Osteocyte (in vitro differentiated cells): ENCODE results near the gene CCBE1. TPM values are rescaled to one million over a fixed set of nuclear protein-coding genes. Genes with fewer than 3 reads are reported as not detected.
A peak's percentile ranks its signal among the peaks of the same experiment; 100 is the strongest.

Experiments used
- DNase-seq: peaks from one replicate; pipeline ENCODE4 v3.0.0; 2021; ENCODE audit warnings: mixed read lengths; ENCODE audit not compliant: unreplicated experiment; ENCODE audit errors: extremely low spot score
- H3K27ac Mint-ChIP-seq: one replicate; pipeline ENCODE4 v1.8.0; 2021; ENCODE audit warnings: mild to moderate bottlenecking, mixed read lengths; ENCODE audit not compliant: unreplicated experiment
- H3K27me3 Mint-ChIP-seq: one replicate; pipeline ENCODE4 v1.8.0; 2021; ENCODE audit warnings: mixed read lengths; ENCODE audit not compliant: unreplicated experiment
- H3K36me3 Mint-ChIP-seq: one replicate; pipeline ENCODE4 v1.8.0; 2021; ENCODE audit warnings: mixed read lengths; ENCODE audit not compliant: unreplicated experiment
- H3K4me1 Mint-ChIP-seq: one replicate; pipeline ENCODE4 v1.8.0; 2021; ENCODE audit warnings: mixed read lengths; ENCODE audit not compliant: unreplicated experiment
- H3K4me3 Mint-ChIP-seq: one replicate; pipeline ENCODE4 v1.8.0; 2021; ENCODE audit warnings: mild to moderate bottlenecking, moderate library complexity, mixed read lengths; ENCODE audit not compliant: unreplicated experiment
- H3K9me3 Mint-ChIP-seq: one replicate; pipeline ENCODE4 v1.8.0; 2021; ENCODE audit warnings: mixed read lengths; ENCODE audit not compliant: unreplicated experiment
- CTCF ChIP-seq: fragments of 200-600 bp; sonication (generic); IDR thresholded peaks from 2 replicates; pipeline ENCODE4 v1.5.0; 2021; ENCODE audit warnings: antibody characterized with exemption, mild to moderate bottlenecking, moderate library complexity
- total RNA-seq: library from RNA; stranded (reverse); gene quantifications from 2 replicates; pipeline ENCODE4 v1.2.1, GENCODE V29; 2021

CCBE1 gene
- total RNA-seq, 1 donor from 2014 or later, result 22.8 TPM

- no peak for DNase-seq
- Mint-ChIP-seq H3K27me3 (no peaks in the 10 kb centered on the region), H3K4me3 (no peak overlapping the region), H3K36me3 (no peaks in the 10 kb centered on the region), H3K27ac (peak overlapping the region; percentile 40), H3K9me3 (no peaks in the 10 kb centered on the region), H3K4me1 (peaks cover 66% of the 10 kb centered on the region)
- TF ChIP-seq CTCF, result no peak
These were observed 34.1 kb downstream of the CCBE1 start for GRCh38 chr18:59663096-59663495.

GRCh38 chr18:59661891-59662701 is 35.1 kb downstream of the CCBE1 start:
- no peak overlapping the region for H3K4me3 Mint-ChIP-seq
- H3K36me3 Mint-ChIP-seq, result no peaks in the 10 kb centered on the region
- H3K9me3 Mint-ChIP-seq, result no peaks in the 10 kb centered on the region
- peak overlapping the region; percentile 94 for H3K27ac Mint-ChIP-seq
- DNase-seq, result no peak
- no peaks in the 10 kb centered on the region for H3K27me3 Mint-ChIP-seq
- H3K4me1 Mint-ChIP-seq, result peaks cover 74% of the 10 kb centered on the region
- TF ChIP-seq CTCF, result no peak

GRCh38 chr18:59660786-59661743 is 36.2 kb downstream of the CCBE1 start:
- peak overlapping the region; percentile 94 for H3K27ac Mint-ChIP-seq
- H3K27me3 Mint-ChIP-seq, result no peaks in the 10 kb centered on the region
- no peaks in the 10 kb centered on the region for H3K9me3 Mint-ChIP-seq
- peaks cover 79% of the 10 kb centered on the region for H3K4me1 Mint-ChIP-seq
- H3K36me3 Mint-ChIP-seq, result no peaks in the 10 kb centered on the region
- TF ChIP-seq CTCF, result no peak
- DNase-seq, result no peak
- peak overlapping the region; percentile 40 for H3K4me3 Mint-ChIP-seq

- Mint-ChIP-seq H3K36me3 (no peaks in the 10 kb centered on the region), H3K27ac (peak overlapping the region; percentile 94), H3K4me3 (peak overlapping the region; percentile 73), H3K27me3 (no peaks in the 10 kb centered on the region), H3K9me3 (no peaks in the 10 kb centered on the region), H3K4me1 (peaks cover 80% of the 10 kb centered on the region)
- DNase-seq, result no peak
- no peak for TF ChIP-seq CTCF
These were observed 36.9 kb downstream of the CCBE1 start for GRCh38 chr18:59660366-59660765.
